Raji (cell line): ENCODE results near the gene CD302.

Experiments
- POLR2A ChIP-seq: IDR thresholded peaks from 2 replicates; pipeline ENCODE4 v1.6.1; 2011; ENCODE audit warnings: low read depth, low read length, control low read depth; ENCODE audit not compliant: insufficient read depth

The CD302 gene

DNA sequence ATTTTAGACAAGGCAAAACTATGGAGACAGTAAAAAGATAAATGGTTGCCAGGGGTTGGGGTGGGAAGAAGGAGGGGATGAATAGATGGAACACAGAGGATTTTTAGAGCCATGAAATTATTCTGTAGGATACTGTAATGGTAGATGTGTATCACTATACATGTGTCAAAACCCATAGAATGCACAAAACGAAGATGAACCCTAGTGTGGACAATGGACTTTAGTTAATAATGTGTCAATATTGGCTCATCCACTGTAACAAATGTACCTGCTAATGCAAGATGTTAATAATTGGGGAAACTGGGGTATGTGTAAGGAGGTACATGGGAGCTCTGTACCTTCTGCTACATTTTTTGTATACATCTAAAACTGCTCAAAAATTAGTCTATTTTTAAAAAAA lies 1.8 kb upstream of the CD302 start:
- TF ChIP-seq POLR2A = no peak

DNA sequence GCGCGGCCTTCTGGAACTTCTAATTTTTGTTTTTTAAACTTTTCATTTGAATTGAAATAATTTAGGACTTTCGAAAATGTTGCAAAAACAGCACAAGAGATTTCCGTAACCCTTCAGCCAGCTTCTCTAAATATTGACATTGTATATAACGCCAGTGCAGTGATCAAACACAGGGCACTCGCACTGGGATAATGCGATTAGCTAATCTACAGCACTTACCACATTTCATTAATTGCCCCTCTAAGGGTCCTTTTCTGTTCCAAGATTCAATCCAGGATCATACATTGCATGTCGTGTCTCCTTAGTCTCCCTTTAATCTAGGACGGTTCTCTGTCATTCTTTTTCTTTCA lies 343 bp upstream of the CD302 start:
- no peak for TF ChIP-seq POLR2A

DNA sequence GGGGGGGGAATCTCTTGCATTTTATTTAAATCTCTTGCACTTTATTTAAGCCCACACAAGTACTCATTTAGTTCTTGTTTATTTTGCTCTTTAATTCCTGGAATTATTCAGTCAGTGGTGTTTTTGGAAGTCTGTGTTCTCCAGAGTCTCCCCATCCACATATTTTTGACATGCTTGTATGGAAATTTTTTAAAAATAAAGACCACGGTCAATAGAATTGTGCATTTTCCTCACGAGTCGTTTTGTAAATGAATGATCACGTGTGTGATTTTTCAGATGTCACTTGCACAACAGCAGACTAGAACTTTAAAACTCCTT lies 824 bp downstream of the CD302 start:
- no peak for TF ChIP-seq POLR2A

DNA sequence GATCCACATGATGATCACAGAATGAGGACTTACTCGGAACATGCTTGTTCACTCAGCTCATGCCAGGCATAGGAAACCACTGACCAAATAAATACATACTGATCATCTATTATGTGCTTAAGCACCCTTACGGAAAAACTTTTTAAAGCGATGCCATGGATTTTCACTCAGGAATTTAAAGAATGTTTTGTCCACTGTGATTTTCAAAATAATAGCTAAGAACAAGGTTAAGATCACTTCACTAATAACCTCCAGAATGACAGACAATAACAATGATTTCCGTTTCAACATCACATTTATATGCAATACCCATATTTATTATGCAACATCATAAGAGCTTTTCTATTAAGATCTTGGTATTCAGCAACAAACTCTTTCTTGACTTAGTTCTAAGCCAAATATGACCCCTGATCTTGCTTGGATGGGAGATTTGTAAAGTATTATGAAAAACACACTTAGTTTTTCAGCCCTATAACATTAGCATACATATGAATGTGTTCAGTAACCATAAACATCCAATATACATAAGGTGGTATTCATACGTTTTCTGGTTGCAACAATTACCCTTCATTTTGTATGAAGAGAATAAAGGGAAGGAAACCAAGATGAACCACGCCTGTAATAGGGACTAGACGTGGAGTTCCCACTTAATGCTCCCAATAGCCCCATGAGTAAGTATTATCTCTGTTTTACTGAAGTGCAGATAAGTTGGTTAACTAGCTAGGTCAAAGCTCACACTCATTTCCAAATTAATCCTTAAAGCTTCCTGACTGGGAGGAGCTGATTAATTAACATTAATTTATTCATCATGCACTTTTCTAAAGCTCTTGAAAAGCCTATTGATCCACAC lies 1.9 kb downstream of the CD302 start:
- no peak for TF ChIP-seq POLR2A

DNA sequence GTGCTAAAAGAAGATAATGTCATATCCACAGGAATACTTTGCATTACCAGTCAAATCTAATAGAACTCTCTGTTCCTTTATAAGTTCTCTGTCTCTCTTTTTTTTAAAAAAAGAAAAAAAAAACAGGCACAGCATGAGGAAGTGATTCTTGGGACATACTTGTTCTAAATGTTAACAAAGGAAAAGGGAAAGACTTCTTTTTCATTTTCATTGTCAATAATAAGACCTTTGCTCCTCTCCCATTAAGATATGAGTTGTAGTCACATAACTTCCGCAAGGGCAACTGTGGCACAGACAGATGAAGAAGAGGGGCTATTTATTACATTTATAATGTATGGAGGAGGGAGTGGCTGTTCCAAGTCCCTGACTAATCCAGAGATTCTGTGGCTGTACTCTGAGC lies 4.7 kb downstream of the CD302 start:
- TF ChIP-seq POLR2A = no peak

DNA sequence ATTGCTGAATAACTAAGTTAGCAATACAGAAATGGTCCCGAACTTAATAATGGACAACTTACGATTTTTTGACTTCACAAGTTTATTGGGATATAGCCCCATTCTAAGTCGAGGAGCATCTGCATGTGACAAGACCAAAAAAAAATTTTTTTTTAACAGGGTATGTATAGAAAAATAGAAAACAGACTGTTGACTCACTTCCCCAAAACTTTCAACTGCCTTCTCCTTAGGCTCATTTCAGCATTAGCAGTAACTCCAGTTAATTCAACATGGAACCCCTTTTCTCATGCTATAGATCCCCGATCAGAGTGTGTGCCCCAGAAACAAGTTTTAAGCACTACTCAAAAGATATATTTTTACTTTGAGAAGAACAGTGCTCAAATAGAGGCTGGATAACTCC lies 5.4 kb downstream of the CD302 start:
- TF ChIP-seq POLR2A = no peak

DNA sequence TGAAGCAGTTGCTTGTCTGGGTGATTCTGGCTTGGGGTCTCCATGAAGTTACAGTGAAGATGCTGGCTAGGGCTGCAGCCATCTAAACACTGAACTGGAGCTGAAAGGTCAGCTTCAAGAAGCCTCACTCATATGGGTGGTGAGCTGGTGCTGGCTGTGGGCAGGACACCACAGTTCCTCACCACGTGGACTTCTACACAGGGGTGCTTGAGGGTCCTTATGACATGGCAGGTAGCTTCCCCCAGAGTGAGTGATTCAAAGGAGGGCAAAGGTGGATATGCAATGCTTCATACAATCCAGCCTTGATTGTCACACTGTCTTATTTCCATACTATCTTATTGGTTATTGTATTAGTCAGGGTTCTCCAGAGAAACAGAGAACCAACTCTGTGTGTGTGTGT lies 6.0 kb downstream of the CD302 start:
- no peak for TF ChIP-seq POLR2A

DNA sequence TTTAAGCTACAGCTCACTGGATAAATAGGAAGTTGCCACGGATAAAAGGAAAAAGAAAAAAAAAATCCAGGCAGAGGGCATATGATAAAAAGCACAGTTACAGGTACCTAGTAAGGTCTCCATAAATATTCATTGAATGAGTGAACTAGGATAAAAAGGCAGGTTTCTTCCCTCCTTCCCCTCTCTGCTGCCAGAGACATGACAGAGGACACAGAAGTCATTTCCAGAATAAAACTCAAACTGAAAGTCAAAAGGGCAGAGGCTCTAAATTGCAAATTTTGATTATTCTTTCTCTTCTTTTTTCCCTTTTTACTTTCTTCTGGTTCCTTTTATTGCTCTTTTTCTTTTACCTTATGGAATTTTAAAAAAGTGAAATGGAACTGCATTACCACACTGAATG lies 7.7 kb downstream of the CD302 start:
- TF ChIP-seq POLR2A = no peak

DNA sequence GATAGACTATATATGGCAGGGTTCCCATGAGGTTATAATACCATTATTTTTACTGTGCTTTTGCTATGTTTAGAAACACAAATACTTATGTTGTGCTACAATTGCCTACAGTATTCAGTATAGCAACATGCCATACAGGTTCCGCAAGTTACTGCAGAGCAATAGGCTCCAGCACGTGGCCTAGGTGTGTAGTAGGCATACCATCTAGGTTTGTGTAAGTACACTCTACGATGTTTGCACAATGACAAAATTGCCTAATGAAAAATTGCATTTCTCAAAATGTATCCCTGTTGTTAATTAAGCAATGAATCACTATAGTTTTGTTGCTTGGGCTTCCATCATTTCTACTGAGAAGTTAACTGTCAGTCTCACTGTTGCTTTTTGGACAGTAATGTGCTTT lies 9.8 kb downstream of the CD302 start:
- no peak for TF ChIP-seq POLR2A

DNA sequence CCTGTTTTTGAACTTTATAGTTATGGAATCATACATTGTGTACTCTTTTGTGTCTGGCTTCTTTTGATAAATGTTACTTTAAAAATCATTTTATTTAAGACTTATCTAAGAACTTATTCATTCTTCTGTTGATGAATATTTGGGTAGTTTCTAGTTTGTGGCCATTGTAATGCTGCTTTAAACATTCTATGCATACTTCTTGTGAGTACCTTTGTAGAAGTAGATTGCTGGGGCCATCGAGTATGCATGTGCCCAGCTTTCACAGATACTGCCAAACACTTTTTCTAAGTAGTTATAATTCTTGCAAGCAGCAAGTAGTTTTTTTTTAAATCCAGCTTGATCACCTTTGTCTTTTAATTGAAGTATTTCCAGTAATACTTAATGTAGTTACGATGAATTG lies 11.1 kb downstream of the CD302 start:
- no peak for TF ChIP-seq POLR2A

DNA sequence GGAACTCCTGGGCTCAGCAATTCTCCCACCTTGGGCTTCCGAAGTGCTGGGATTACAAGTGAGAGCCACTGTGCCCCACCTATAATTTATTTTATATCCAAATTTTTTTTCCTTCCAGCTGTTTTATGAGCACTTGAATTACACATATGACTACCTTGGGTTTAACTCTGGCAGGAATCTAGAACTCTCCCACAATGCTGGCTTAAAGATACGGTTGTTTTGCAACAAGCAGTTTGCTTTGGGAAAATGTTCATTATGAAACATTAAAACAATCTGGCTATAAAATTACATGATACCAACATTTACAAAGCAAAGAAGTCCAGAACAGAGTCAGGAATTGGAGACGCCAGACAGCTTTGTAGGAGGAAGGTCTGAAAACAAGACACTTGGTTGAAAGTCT lies 12.8 kb downstream of the CD302 start:
- TF ChIP-seq POLR2A = no peak

DNA sequence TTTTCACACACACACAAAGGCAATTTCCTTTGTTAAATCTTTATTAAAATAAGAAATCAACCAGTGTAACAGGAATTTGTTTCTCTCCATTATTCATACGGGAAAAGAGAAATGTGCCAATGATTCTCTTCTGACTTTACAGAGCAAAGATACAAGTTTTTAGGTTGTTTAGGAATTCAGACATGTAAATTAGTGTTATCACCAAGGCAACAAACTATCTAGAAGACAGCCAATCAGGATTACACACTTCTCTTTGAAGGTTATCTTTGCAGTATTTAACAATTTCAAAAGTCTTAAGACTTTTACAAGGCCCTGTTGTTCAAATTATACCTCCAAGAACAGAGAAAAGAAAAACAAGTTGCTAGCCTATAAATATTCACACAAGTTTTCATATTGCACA lies 14.5 kb downstream of the CD302 start:
- no peak for TF ChIP-seq POLR2A

DNA sequence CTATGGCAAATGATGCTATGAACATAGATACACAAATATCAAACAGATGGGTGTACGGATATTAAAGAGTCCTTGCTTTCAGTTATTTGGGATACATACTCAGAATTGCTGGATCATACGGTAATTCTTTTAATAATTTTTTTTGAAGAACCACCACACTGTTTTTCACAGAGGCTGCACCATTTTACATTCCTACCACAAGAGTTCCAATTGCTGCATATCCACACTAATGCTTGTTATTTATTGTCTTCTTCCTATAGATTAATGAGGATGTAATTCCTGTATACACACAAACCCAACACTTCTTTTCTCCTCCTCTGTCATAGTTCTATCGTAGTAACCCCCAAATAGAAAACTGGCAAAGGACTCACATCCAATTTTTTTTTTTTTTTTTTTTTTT lies 21.7 kb downstream of the CD302 start:
- no peak for TF ChIP-seq POLR2A

DNA sequence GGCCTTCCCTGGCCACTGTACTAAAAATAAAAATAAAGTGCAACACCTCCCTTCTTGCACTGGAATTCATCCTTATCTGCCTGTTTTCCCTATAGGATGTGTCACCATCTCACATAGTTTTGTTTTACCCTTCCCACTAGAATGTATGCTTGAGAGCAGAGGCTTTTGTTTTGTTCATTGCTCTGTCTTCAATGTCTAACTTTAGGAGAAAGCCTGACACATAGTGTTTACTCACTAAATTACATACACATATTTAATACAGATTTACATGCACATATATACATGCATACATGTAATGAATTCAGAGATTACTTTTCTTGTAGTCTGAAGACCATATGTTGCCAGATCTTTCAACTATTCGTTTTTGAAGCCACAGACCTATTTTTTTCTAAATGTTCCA lies 23.0 kb downstream of the CD302 start:
- no peak for TF ChIP-seq POLR2A

DNA sequence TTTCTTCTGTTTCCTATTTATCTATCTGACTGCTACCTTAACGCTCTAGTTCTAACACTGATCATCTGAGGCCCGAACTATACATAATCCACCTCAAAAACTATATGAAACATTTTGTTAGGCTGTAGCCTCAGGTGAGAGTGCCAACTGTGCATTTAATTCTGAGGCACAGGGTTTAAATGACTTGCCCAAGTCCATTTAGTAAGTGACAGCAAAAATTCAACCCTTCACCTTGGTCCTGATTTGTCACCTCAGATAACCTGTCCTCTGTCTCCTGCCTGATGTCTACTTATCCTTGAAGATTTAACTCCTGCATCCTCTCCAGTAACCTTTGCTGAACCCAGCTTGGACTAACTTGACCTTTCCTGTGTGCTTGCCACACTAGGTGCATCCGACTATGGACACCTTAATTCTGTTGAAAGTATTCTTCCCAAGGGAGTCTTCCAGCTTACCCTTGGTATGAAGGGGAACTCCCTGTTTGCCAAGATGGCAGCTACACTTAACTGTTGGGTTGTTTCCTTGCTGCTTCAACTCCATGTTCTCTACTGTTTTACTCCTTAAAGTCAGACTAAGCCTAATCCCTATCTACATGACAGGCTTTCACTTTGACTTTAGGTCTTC lies 23.5 kb downstream of the CD302 start:
- no peak for TF ChIP-seq POLR2A

DNA sequence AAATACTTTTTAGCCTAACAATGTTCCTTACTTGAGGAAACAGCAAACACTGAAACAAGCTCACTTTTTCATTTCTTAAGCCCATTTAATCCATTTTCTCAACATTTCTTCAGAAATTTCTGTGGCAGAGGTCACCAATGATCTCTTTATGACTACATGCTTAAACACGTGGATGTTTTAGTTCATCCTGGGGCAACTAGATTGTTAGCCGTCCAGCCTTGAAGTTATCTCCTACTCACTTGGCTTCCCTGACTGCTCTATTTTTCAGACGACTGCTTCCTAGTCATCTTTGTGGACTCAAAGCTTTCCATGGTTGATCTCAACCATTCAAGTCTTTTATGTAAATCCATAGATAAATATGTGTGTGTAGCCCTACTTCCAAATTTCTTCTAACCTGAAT lies 24.1 kb downstream of the CD302 start:
- no peak for TF ChIP-seq POLR2A

DNA sequence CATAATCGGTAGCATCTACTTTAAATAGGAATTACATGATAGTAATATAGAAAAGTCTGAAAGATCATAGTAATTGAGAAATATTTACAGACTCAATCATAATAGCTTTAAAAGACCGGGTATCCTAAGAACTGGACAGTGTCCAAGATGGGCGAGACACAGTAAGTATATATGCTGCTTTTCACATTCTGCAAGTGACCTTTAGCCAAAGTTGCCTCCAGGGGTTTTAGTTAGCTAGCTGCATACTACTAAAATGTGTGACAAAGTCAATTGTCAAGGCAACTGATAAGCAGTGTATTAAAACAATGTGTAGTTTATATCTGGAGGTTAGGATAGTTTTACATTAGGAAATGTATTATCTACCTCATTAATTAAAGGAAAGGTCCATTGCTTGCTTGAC lies 24.6 kb downstream of the CD302 start:
- no peak for TF ChIP-seq POLR2A
